ENCODE measurements around the gene POSTN.

- no peak for TF ChIP-seq CTCF (IDR thresholded peaks at IDR 0.05)
- no peak for TF ChIP-seq POLR2A (IDR thresholded peaks at IDR 0.05)
Observed at GRCh38 chr13:37595162-37595561, 3.4 kb downstream of the POSTN start.

Measured in heart left ventricle (tissue), 13 donors.